Fibroblast of lung (primary cell): ENCODE data around the gene CETN3.

Source experiments
- CTCF ChIP-seq, 2 donors: IDR thresholded peaks in 1 of 2; conservative IDR thresholded peaks in 1 of 2; 1 replicate in 1 of 2; 2 replicates in 1 of 2; pipeline ENCODE4 v1.5.1; 2011 to 2012; ENCODE audit warnings: low read length in 2 of 2, control low read depth in 1 of 2, inconsistent platforms in 1 of 2, low read depth in 1 of 2, mild to moderate bottlenecking in 1 of 2
- EZH2 ChIP-seq: IDR thresholded peaks from 2 replicates; pipeline ENCODE4 v1.5.1; 2012; ENCODE audit warnings: low read length, control low read depth, mild to moderate bottlenecking; ENCODE audit errors: missing control alignments

- TF ChIP-seq CTCF (conservative IDR thresholded peaks at IDR 0.05 in 1 of 2, IDR thresholded peaks at IDR 0.05 in 1 of 2; ENCODE audit: low read depth in 1 of 2, low read length in 2 of 2) (no peak), EZH2 (no peak)
Observed at GRCh38 chr5:90384389-90384788, 25.2 kb downstream of the CETN3 start.
